Astrocyte (in vitro differentiated cells and primary cell): Measurements from ENCODE around the gene EPB41L4B. TPM values are rescaled to one million over a fixed set of nuclear protein-coding genes. Genes with fewer than 3 reads are reported as not detected.

ENCODE experiments used
- DNase-seq: peaks from one replicate; pipeline ENCODE4 v3.0.0-alpha.2; 2010; ENCODE audit warnings: low read depth
- FAIRE-seq: peaks from 2 replicates; lab custom pipeline; 2011; peaks lifted over from hg19 to GRCh38; lab: Jason Lieb, UNC
- H2AFZ ChIP-seq: 2 replicates; pipeline ENCODE4 v1.6.0; 2012; ENCODE audit warnings: low read depth, low read length, inconsistent platforms
- H3K27ac ChIP-seq: 2 replicates; pipeline ENCODE4 v1.5.1; 2011; ENCODE audit warnings: low read depth, low read length, inconsistent platforms
- H3K27me3 ChIP-seq: 2 replicates; pipeline ENCODE4 v1.6.0; 2011; ENCODE audit warnings: low read length, inconsistent platforms; ENCODE audit not compliant: insufficient read depth
- H3K36me3 ChIP-seq: 2 replicates; pipeline ENCODE4 v1.5.1; 2011; ENCODE audit warnings: low read length, inconsistent platforms; ENCODE audit not compliant: insufficient read depth
- H3K4me1 ChIP-seq: 2 replicates; pipeline ENCODE4 v1.5.1; 2011; ENCODE audit warnings: low read length, inconsistent platforms; ENCODE audit not compliant: insufficient read depth
- H3K4me2 ChIP-seq: 2 replicates; pipeline ENCODE4 v1.6.0; 2012; ENCODE audit warnings: low read length, inconsistent platforms
- H3K4me3 ChIP-seq: 2 replicates; pipeline ENCODE4 v1.5.1; 2011; ENCODE audit warnings: low read depth, mild to moderate bottlenecking, low read length, inconsistent platforms; ENCODE audit not compliant: insufficient read depth
- H3K79me2 ChIP-seq: 2 replicates; pipeline ENCODE4 v1.6.0; 2012; ENCODE audit warnings: mild to moderate bottlenecking, low read length, inconsistent platforms; ENCODE audit not compliant: insufficient read depth
- H3K9ac ChIP-seq: 2 replicates; pipeline ENCODE4 v1.6.0; 2012; ENCODE audit warnings: mild to moderate bottlenecking, low read length, inconsistent platforms
- H3K9me3 ChIP-seq: 2 replicates; pipeline ENCODE4 v1.5.1; 2012; ENCODE audit warnings: low read depth, mild to moderate bottlenecking, low read length, inconsistent platforms; ENCODE audit not compliant: insufficient read depth
- H4K20me1 ChIP-seq: 2 replicates; pipeline ENCODE4 v1.6.0; 2012; ENCODE audit warnings: low read length, inconsistent platforms; ENCODE audit not compliant: insufficient read depth
- H3K27ac Mint-ChIP-seq: one replicate; pipeline ENCODE4 v1.8.0; 2021; ENCODE audit warnings: mild to moderate bottlenecking, mixed read lengths; ENCODE audit not compliant: unreplicated experiment
- H3K27me3 Mint-ChIP-seq: one replicate; pipeline ENCODE4 v1.8.0; 2021; ENCODE audit warnings: low read depth, mixed read lengths; ENCODE audit not compliant: unreplicated experiment
- H3K36me3 Mint-ChIP-seq: one replicate; pipeline ENCODE4 v1.8.0; 2021; ENCODE audit warnings: low read depth, mixed read lengths; ENCODE audit not compliant: unreplicated experiment
- H3K4me1 Mint-ChIP-seq: one replicate; pipeline ENCODE4 v1.8.0; 2021; ENCODE audit warnings: low read depth, mixed read lengths; ENCODE audit not compliant: unreplicated experiment
- H3K4me3 Mint-ChIP-seq: one replicate; pipeline ENCODE4 v1.8.0; 2021; ENCODE audit warnings: mild to moderate bottlenecking, moderate library complexity, mixed read lengths; ENCODE audit not compliant: unreplicated experiment
- H3K9me3 Mint-ChIP-seq: one replicate; pipeline ENCODE4 v1.8.0; 2021; ENCODE audit warnings: mild to moderate bottlenecking, mixed read lengths; ENCODE audit not compliant: unreplicated experiment
- EZH2 ChIP-seq: IDR thresholded peaks from 2 replicates; pipeline ENCODE4 v1.6.1; 2012; ENCODE audit warnings: mild to moderate bottlenecking, low read length, inconsistent platforms; ENCODE audit not compliant: insufficient read depth
- total RNA-seq: library from RNA; stranded (reverse); gene quantifications from 2 replicates; pipeline ENCODE4 v1.2.1, GENCODE V29; 2021
- TF ChIP-seq, protein P1 (sequence below): IDR thresholded peaks from 2 replicates; pipeline ENCODE4 v1.5.1; 2011; ENCODE audit warnings: low read depth, mild to moderate bottlenecking, inconsistent platforms, low read length, moderate library complexity; ENCODE audit not compliant: insufficient read depth

Gene EPB41L4B
- total RNA-seq, 1 donor from 2014 or later, result 2.0 TPM

- Mint-ChIP-seq H3K4me1 (no peaks in the 10 kb centered on the region), H3K27me3 (peaks cover 55% of the 10 kb centered on the region), H3K36me3 (no peaks in the 10 kb centered on the region), H3K9me3 (peaks cover 13% of the 10 kb centered on the region), H3K4me3 (no peak overlapping the region), H3K27ac (no peak overlapping the region)
- H3K27me3 ChIP-seq, result peaks cover 30% of the 10 kb centered on the region
- H3K9me3 ChIP-seq, result no peaks in the 10 kb centered on the region
- no peaks in the 10 kb centered on the region for H3K36me3 ChIP-seq
- no peak overlapping the region for H3K27ac ChIP-seq
- H4K20me1 ChIP-seq, result no peaks in the 10 kb centered on the region
- TF ChIP-seq, protein P1, sequence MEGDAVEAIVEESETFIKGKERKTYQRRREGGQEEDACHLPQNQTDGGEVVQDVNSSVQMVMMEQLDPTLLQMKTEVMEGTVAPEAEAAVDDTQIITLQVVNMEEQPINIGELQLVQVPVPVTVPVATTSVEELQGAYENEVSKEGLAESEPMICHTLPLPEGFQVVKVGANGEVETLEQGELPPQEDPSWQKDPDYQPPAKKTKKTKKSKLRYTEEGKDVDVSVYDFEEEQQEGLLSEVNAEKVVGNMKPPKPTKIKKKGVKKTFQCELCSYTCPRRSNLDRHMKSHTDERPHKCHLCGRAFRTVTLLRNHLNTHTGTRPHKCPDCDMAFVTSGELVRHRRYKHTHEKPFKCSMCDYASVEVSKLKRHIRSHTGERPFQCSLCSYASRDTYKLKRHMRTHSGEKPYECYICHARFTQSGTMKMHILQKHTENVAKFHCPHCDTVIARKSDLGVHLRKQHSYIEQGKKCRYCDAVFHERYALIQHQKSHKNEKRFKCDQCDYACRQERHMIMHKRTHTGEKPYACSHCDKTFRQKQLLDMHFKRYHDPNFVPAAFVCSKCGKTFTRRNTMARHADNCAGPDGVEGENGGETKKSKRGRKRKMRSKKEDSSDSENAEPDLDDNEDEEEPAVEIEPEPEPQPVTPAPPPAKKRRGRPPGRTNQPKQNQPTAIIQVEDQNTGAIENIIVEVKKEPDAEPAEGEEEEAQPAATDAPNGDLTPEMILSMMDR, result no peak
- no peak for TF ChIP-seq EZH2
- H3K79me2 ChIP-seq, result no peaks in the 10 kb centered on the region
- DNase-seq (no peak), FAIRE-seq (no peak)
- no peak overlapping the region for H3K4me2 ChIP-seq
- no peak overlapping the region for H3K9ac ChIP-seq
- H3K4me1 ChIP-seq, result no peaks in the 10 kb centered on the region
- no peak overlapping the region for H3K4me3 ChIP-seq
- H2AFZ ChIP-seq, result no peak overlapping the region
These were observed 158.2 kb downstream of the EPB41L4B start for GRCh38 chr9:109162677-109163076.

DNA sequence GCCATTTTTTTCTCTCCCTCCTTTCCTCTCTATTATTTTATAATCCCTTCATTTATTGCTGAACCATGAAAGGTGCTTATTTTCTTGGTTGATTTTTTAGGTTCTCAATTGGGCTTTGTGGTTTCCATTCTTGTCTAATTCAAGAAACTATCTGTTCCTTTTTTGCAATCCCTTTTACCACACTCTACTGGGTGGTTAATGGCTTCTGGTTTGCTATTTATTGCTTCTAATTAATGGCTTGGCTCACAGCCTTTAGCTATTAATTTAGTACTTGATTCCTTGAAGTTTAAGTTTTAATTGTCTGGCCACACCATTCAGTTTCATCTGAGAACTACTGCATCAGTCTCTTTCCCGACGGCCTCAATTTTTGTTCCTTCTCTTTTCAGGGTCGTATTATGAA is 159.4 kb downstream of the EPB41L4B start:
- Mint-ChIP-seq H3K9me3 (peaks cover 13% of the 10 kb centered on the region), H3K4me3 (no peak overlapping the region)
- FAIRE-seq, result no peak

GRCh38 chr9:109159583-109159982 is 161.3 kb downstream of the EPB41L4B start:
- peaks cover under 1% of the 10 kb centered on the region for H3K9me3 Mint-ChIP-seq
- FAIRE-seq (no peak), DNase-seq (no peak)
- Histone ChIP-seq H3K27me3 (peaks cover 9% of the 10 kb centered on the region), H3K36me3 (no peaks in the 10 kb centered on the region), H4K20me1 (no peaks in the 10 kb centered on the region), H3K4me2 (no peak overlapping the region), H2AFZ (no peak overlapping the region), H3K79me2 (no peaks in the 10 kb centered on the region), H3K9ac (no peak overlapping the region), H3K9me3 (no peaks in the 10 kb centered on the region), H3K27ac (no peak overlapping the region), H3K4me3 (no peak overlapping the region), H3K4me1 (no peaks in the 10 kb centered on the region)
- no peaks in the 10 kb centered on the region for H3K36me3 Mint-ChIP-seq
- H3K27me3 Mint-ChIP-seq, result peaks cover 29% of the 10 kb centered on the region
- no peak for TF ChIP-seq EZH2
- TF ChIP-seq, protein P1, result no peak
- H3K27ac Mint-ChIP-seq, result no peak overlapping the region
- no peak overlapping the region for H3K4me3 Mint-ChIP-seq
- no peaks in the 10 kb centered on the region for H3K4me1 Mint-ChIP-seq

More for the DNA sequence above, 159.4 kb downstream of the EPB41L4B start:
- no peak overlapping the region for H3K9ac ChIP-seq
- H3K79me2 ChIP-seq, result no peaks in the 10 kb centered on the region
- H3K27ac ChIP-seq, result no peak overlapping the region
- H3K4me2 ChIP-seq, result no peak overlapping the region
- no peaks in the 10 kb centered on the region for H3K36me3 Mint-ChIP-seq
- TF ChIP-seq EZH2, result no peak
- TF ChIP-seq, protein P1, result no peak
- no peak for DNase-seq
- no peaks in the 10 kb centered on the region for H3K4me1 ChIP-seq
- H2AFZ ChIP-seq, result no peak overlapping the region
- H4K20me1 ChIP-seq, result no peaks in the 10 kb centered on the region
- H3K4me3 ChIP-seq, result no peak overlapping the region
- no peaks in the 10 kb centered on the region for H3K9me3 ChIP-seq
- H3K27ac Mint-ChIP-seq, result no peak overlapping the region
- H3K36me3 ChIP-seq, result no peaks in the 10 kb centered on the region
- H3K4me1 Mint-ChIP-seq, result no peaks in the 10 kb centered on the region
- H3K27me3 ChIP-seq, result peaks cover 25% of the 10 kb centered on the region
- peaks cover 47% of the 10 kb centered on the region for H3K27me3 Mint-ChIP-seq
